Ovary (tissue), 3 donors: Measurements from ENCODE around the gene NSRP1.

Source experiments
- POLR2A ChIP-seq: fragments of 450-650 bp; IDR thresholded peaks from one replicate; pipeline ENCODE4 v1.6.1; 2017; ENCODE audit warnings: antibody characterized with exemption, mild to moderate bottlenecking, moderate library complexity
- TF ChIP-seq, protein P1 (sequence below), 3 donors: fragments of 450-650 bp in 2 of 3; fragments of 200-600 bp in 1 of 3; IDR thresholded peaks; one replicate each; pipeline versions ENCODE4 v1.5.1 to v1.8.0; 2016 to 2022; ENCODE audit warnings: antibody characterized with exemption in 3 of 3, mild to moderate bottlenecking in 1 of 3
- donor health status: DM: no; HTN: no; CAD: no.

- TF ChIP-seq, protein P1, sequence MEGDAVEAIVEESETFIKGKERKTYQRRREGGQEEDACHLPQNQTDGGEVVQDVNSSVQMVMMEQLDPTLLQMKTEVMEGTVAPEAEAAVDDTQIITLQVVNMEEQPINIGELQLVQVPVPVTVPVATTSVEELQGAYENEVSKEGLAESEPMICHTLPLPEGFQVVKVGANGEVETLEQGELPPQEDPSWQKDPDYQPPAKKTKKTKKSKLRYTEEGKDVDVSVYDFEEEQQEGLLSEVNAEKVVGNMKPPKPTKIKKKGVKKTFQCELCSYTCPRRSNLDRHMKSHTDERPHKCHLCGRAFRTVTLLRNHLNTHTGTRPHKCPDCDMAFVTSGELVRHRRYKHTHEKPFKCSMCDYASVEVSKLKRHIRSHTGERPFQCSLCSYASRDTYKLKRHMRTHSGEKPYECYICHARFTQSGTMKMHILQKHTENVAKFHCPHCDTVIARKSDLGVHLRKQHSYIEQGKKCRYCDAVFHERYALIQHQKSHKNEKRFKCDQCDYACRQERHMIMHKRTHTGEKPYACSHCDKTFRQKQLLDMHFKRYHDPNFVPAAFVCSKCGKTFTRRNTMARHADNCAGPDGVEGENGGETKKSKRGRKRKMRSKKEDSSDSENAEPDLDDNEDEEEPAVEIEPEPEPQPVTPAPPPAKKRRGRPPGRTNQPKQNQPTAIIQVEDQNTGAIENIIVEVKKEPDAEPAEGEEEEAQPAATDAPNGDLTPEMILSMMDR (IDR thresholded peaks at IDR 0.05), result no peak
- no peak for TF ChIP-seq POLR2A
Measured at GRCh38 chr17:30124273-30124796, 7.7 kb downstream of the NSRP1 start.
